DMS114 treated with DMSO at 0.1 percent for 48 hours (cell line): ENCODE measurements around the gene EPHB1.

Source experiments
- DNase-seq: peaks from one replicate; lab custom pipeline; 2025; ENCODE audit not compliant: unreplicated experiment; lab: John Stamatoyannopoulos, UW

The EPHB1 gene

GRCh38 chr3:134846911-134847317, 51.9 kb downstream of the EPHB1 start:
- DNase-seq = no peak

DNA sequence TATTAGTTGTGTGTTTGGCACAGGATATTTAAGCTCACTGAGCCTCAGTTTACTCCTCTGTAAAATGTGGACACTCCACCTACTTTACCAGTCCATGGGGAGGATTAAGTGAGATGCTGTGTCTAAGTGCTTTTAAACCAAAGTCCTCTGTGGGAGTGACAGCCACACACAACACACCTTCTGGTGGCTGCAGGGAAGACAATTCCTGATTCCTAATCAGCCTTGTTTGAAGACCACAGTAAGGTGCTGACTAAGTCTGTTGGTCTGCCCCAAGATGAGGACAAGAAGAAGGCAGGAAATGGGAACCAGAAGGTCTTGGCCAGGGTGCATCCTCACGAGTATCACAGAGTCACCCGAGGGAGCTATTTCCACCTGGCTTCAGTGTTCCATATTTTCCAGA, 52.3 kb downstream of the EPHB1 start:
- DNase-seq = no peak

DNA sequence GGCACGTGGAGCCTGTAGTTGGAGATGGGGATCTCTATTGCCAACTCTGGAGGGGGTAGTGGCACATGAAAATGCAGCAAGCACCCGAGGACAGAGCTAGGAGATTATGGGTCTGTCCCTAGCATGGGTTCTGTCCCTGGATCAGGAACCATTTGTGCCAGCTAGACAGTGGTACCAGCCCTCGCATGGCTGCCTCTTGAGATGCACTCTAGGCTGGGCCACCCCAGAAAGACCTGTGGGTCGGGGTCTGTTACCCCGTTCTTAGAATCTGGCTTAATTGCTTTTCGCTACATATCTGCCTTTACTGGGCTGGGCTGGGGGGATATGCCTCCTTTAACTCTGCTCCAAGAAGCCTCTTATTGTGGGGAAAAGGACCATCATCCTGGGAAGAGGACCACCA, 54.5 kb downstream of the EPHB1 start:
- DNase-seq = no peak

DNA sequence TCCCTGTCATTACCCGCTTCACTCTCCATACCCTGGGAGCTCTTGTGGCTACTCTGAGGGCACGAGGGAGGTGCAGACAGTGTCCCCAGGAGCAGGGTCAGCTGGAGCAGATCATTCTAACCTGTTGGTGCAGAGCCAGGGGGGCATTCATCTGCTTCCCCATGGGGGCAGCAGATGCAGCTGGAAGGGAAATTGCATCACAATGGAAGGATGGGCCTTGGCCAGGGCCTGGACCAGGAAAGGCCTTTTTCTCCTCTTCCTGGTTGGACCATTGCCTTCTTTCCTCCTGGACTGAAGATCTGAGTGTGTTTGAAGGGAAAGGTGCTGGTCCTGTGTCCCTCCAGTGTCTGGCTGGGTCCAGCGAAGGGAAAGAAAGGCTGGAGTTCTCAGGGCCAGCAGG, 55.7 kb downstream of the EPHB1 start:
- DNase-seq = no peak

DNA sequence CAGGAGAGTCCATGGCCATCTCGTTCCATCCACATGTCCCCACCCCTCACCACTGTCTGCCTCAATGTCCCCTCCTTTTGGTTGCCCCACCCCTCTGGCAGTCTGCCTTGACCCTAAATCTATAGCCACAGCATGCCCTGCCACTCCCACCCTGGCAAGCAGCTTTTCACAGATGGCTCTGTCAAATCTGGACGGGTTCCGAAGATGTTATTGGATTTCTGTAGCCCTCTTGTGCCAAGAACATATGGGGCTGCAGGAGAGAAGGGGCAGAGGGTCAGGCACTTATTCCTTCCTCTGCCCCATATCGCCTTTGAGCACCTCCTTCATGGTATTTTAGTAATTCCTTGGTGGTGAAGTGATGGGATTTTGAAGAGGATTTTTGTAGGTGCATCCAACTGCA, 57.1 kb downstream of the EPHB1 start:
- DNase-seq = no peak

DNA sequence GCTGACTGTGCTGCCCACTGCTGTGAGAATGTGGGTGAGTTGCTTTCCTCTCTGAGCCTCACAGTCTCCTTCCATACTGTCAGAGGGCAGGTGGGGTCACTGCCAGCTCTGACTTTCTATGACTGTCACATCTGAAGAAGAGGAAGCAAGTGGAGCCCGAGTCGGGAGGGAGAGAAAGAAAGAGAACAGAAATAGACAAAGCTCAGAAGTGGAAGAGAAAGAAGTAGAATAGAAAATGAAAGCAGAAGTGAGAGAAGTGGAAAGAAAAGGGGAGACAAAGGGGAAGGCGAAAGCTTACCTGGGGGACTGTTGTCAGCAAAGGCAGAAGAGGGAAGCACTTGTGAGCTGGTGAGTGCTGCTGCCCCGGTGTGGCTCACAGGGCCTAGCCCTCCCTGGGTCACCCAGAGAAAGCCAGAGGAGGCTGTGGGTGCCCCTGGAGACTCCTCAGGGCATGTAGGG, 57.9 kb downstream of the EPHB1 start:
- DNase-seq = no peak

DNA sequence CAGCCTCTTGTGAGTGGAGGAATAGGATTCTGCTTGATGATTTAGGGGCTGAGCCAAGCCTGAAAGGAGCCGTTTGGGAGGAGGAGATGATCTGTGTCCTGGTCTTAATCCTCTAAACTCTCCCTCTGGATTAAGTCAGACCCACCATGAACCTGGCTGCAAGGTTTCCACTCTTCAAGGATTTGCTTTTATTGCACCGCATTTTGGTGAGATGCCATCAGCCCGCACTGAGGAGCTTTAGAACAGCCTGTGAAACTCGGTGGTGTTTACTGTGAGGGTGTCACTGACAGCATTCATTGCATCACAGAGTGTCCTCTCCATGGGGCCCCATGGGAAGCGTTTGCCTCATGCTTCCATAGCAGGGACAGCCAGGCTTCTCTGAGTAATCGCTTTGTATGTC, 59.2 kb downstream of the EPHB1 start:
- no peak for DNase-seq

DNA sequence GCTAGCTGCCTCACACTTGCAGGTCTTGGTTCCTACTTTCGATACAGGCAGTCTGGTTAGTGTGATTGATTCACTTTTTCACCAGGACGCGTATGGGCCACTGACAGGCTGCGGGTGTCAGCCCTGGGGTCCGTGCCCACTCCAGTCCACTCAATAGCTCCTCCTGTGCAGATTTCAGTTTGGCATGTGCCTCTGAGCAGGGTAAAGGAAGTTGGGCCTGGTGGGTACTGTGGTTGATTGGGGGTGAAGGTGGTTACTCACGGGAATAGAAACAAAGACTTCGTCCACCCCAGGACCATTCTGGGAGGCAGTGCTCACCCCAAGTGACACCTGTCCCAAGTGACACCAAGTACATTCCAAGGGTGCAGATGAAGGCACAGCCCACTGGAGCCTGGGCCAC, 62.3 kb downstream of the EPHB1 start:
- no peak for DNase-seq

DNA sequence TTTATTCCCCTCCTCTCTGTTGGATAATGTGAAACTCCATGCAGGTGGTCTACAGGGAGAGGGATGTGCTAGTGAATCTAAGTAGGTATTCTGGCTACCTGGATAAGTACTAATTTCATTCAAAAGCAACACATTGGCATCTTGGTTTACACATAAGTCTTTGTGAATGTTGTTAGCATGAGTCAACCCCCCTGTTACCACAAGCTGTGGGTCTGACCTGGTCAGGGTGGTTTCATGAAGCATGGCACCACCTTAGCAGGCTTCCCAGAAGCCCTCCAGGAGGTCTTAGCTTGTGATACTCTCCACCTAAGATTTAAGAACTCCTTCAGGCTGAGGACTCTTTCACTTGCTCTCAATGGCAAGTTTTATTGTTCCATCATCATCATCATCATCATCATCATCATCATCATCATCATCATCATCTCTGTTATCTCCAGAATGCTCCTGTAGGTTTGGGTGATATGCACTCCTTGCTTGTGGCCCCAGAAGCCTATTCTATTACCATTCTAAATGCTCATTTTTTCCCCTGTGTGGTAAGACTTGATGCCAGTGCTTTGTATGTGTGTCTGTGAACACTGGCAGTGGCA, 62.8 kb downstream of the EPHB1 start:
- DNase-seq = no peak

DNA sequence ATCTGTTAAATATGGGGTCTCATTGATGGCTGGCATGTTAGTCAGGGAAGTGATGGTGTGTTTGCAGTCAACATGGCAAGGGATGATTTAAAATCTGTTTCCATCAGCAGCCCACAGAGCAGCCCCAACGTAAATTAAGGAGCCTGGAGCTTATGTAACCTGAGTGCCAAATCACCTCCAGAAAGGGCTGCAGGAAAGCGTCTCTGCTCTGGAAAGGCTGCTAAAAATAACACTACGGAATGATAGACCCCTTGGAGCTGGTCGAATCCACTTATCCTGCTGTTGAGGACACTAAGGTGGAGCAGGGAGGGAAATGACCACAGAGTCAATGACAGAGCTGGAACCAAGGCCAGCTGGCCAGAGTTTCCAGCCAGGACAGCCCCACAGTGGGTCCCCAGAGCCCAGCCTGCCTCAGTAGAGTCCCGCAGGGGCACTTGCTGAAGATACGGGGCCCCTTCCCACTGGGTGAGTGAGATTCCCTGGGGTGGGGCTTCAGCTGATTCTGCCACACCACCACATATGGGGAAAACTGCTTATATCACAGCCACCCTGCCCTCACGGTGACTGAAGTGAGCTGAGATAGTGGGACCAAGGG, 63.5 kb downstream of the EPHB1 start:
- no peak for DNase-seq

DNA sequence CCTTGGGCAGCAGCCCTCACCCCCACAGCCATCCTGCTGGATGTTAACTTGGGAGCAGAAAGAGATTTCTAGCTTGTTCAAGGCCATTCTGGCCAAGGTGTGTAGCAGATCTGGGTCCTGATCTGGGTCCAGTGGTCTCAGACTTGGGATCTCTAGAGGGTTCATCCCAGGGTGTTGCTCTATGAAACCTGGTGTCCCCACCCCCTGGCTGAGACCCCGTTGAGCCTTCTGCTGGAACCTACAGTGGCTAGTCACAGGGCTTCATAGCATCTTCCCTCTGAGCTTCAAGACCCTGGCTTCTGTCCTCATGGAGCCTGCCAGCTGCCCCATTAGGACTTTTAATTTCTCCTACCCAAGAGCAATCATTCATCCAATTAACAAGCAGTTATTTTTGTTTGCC, 64.3 kb downstream of the EPHB1 start:
- DNase-seq = no peak

DNA sequence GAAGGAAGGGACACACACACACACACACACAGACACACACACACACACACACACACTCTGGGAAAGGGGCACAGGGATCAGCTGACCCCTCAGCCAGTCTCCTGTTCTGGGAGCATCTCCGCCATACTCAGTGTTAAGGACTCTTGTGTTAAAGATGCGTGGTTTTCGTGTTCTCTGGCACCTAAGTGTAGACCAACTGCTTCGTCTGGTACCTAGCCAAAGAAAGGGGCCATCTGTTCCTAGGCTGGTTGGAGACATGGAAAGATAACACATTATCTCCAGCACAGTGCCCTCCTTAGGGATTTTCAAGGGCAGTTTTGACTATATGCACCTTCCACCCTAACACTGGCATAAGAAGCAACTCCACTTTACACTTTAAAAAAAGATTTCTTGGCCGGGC, 65.1 kb downstream of the EPHB1 start:
- no peak for DNase-seq

DNA sequence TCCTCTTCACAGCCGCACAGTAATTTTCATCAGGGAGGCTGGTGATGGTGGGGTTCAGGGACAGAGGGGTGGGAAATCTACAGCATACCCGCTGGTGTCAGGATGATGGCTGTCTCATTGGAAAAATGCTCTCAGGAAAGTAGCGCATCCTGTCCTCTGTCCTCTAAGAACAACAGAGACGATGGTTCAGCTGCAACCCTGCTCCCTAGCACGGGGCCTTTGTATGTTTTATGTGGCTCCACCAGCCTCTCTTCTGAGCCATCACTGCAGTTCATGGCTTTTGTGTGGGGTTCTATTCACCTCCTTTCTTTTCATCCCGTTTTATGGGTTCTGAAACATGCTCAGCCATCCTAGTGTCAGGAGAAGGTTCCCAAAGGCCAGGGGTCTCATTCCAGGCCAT, 68.9 kb downstream of the EPHB1 start:
- no peak for DNase-seq

GRCh38 chr3:134864636-134865035, 69.6 kb downstream of the EPHB1 start:
- no peak for DNase-seq

DNA sequence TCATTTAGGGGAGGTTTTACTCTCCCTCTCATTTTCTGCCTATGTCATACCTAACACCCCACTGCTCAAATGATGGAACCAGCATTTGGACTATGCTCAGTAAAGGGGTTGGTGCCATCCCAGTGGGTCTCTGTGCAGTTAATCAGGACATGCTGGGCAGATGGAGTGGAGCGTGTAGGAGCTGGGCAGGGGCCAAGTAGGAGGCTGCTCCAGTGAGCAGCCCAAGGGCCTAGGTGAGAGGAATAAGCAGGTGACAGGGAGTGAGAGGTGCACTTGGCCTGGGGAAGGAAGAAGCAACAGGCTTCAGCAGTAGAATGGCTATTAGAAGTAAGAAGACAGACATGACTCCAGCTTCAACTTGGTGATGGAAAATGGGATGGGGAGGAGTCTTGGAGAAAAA, 72.2 kb downstream of the EPHB1 start:
- DNase-seq = no peak

- no peak for DNase-seq
Observed at GRCh38 chr3:134869153-134869726, 74.2 kb downstream of the EPHB1 start.

DNA sequence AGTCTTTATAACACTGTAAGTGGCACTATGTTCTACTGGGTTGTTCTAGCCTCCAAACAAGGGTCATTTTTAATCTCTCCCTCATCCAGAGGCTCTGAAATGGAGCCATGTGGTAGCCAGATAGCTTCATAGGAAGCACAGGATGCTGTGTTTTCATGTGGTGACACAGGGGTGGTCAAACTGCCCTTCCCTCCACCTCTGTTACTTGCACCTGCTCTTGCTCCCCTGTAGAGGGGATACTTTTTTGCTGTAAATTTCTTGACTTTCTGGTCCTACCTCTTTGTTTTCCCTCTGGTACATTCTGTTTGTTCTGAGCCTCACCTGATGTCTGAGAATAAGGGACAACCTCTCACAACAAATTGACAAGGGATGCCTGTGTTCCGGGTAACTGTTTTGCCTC, 76.8 kb downstream of the EPHB1 start:
- no peak for DNase-seq

- DNase-seq = no peak
Observed at GRCh38 chr3:134872440-134873388, 77.7 kb downstream of the EPHB1 start.

DNA sequence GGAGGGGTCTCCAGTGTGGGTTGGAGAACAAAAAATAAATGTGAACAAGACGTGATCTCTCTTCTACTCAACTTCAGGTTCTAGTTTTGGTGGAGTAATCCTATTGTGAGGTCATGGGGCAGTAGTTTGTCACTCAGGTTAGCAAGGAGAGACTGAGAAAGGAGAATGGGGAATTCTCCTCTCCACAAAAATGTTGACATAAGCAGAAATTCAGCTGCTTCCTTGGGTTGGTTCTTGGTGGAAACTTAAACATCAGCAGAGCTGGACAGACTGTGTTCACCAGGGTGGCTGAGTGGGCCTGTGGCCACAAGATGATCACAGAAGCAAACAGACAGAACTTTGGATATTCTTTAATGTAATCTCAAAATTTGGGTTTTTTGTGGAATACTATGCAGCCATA, 78.7 kb downstream of the EPHB1 start:
- no peak for DNase-seq

DNA sequence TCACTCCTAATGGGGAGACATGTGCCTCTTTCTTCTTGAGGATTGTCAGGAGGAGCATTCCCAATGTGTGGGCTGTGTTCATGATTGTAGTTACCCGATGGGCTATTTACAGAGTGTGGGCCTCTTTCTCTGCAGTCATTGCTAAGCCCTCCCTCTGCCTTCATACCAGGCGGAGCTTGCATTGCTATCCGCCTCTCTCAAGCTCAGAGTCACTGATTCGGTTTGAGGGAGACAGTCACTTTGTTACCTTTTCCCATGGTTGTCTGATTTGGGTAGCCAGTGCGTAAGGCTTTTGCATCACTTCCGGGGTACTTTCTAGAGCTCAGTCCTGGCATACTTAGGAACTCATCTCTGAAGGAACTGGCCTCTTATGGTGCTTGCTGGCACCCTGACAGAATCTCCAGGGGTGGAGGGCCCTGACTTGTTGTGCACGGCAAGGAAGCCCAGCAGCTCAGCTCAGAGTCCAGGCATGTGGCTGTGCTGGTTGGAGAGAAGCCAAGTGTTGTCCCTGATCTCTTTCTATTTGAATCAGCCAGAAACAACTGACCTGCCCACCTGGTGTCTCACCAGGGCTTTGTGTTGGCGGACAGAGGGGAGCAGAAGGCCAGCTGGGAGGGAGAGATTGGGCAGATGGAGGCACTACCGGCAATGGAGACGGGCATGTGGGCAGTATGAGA, 79.8 kb downstream of the EPHB1 start:
- DNase-seq = no peak

DNA sequence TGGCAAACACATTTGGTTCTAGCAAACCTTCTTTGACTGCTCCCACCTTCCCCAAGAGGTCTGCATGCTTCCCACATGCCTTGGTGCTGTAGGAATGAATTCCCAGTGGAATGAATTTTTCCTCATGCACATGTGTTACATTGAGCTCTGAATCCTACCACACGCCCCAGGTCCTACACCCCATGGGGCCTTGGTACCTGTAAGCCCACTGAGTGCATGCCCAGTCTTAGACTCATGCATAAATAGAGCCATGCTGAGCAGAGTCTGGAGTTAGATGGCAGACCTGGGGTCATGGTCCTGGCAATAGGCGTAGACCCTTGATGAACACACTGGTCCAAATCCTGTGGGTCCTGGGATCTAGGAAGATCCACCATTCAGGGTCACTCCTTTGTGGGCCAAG, 81.8 kb downstream of the EPHB1 start:
- DNase-seq = no peak
